HG02973 (cell line): ENCODE data around the gene FRY.

Source experiments
- ATAC-seq: cut with Tn5 transposase; IDR thresholded peaks from one replicate; pipeline ENCODE4 v1.9.1; 2021; ENCODE audit warnings: moderate library complexity; ENCODE audit not compliant: unreplicated experiment

The FRY gene

DNA sequence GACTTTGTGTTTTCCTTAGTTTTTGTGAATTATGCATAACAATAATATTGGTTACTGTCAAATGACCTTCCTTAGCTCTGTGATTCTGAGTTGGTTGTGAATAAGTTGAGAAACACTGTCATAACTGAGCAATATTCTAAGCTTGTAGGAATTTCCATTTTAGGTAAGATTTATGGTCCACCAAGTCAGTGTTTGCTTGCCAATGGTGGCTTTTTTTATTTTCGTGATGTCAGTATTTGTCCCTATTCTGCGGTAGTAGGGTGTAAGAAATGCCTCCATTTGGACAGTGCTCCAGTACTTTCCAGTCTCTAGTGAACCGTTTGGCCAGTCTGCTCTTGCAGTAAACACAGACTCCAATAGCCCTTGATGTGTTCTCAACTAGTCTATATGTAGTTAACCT lies 94.7 kb downstream of the FRY start:
- ATAC-seq: no peak

DNA sequence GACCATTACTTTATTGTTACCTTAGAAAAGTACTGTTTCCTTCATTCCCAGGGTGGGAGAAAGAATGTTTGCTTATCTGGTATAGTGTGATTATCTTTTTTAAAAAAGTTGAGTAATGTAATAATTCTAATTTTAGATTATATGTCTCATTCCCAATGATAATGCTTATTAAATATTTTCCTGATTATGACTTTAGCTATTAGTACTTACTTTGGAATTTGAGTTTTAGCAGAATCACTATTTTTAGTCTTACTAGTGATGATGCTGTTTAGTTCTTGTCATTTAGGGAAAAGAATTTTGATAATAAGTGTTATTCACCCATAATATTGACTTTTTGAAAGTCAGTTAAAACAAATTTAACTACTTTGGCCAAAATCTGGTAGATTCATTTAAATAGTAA lies 95.2 kb downstream of the FRY start:
- ATAC-seq: no peak

DNA sequence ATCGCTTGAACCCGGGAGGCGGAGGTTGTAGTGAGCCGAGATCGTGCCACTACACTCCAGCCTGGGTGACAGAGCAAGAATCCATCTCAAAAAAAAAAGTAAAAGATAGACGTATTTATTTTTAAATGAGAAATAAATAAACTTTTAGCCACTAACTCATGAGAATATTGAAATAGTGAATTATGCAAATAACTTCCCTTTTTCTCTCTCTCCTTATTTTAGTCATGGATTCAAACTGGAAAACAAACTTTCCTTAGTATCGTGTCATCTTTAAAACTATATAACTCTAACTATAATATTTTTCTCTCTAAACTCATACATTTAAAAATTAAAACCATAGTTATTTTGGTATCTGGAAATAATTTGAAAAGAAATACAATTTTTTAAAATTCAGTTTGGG lies 96.1 kb downstream of the FRY start:
- ATAC-seq: no peak

DNA sequence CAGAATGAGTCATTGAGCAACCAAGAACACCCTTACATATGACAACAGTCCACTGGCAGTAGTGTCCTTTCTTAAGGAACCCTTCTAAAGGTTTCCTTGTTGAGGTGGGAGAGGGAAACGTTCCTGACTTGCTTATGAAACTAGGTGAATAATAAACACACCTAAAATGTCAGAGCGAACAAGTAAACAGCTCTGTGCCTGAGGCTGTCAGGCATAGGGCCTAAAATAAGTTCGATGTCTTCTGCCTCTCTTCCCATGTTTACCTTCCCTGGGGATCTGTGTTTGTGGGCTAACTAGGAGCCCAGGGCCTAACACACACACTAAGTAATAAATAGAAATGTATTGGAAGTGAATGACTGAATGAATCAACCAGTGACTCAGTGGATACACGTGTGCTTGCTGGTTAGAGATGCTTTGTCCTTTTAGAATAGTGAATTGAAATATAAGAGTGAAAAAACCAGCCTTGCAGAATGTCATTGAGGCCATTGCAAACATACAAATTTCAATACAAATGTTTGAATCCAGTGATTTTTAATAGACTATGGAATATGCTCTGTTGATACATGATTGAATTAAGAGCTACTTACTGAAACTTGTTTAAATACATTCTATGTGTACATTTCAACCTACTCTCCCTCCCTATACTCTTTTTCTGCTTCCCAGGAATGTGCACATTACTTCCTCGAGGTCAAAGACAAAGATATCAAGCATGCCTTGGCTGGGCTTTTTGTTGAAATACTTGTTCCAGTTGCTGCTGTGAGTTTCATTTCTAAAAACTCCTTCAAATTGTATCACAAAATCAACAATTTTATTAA lies 102.9 kb downstream of the FRY start:
- ATAC-seq: no peak

DNA sequence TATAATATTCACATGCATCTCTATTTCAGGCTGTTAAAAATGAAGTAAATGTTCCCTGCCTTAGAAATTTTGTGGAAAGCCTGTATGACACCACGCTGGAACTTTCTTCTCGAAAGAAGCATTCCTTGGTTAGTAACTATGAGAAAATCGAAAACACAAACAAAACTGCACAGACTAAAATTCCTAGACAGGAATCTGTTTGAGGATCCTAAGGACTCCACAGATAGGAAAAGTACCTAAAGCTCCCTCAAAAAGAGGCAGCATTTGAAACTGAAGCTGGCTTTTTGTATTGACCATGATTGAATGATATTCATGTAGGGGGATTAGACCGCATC lies 103.4 kb downstream of the FRY start:
- ATAC-seq: no peak

DNA sequence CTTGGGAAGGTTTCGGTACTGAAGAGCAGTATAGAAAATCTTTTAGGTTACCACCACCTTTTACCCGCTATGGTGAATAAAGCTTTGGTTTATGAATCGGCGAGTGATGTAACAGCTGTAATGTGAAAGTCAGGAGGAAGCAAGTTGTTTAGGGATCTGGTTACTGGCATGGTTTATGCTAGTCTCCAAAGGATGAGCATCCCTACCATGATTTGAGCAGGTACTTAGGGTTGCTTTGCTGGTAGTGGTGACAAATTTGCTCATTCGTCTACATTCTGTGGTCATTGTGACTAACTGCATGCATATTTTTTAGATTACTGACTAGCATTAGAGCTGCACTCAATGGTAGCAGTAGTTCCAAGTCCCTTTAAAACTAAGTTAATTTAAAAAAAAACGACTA lies 104.1 kb downstream of the FRY start:
- ATAC-seq: no peak

DNA sequence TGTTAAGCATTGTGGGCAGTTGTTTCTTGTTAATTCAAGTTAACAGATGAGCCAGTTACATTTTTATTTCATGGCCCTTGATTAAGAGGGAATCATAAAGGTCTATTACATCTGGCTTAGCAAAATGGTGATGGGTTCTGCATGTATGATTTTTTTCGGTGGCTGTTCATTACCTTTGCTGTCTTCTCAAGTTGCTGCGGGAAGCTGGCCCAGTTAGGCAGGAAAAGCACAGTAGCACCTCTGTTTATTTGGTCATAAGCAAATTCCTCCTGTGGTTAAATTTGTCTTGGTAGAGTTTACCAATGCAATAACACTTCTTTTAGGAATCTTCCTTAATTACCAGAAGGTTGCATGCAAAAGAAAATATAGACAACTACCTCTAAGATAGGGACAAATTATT lies 104.5 kb downstream of the FRY start:
- no peak for ATAC-seq

DNA sequence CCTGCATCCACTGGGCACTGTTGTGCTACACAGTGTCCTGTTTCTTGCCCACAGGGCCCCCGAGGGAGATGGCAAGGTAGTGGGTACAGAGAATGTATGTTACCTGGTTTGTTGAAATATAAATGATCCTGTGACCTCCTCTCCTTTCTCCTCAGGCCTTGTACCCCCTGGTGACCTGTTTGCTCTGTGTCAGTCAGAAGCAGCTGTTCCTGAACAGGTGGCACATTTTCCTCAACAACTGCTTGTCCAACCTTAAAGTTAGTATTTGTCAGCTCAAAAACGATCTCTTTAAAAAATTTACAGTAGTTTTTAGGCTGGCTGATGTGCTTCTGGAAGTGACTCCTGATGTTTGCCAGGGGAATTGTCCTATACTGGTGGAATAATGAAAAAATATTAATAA lies 105.1 kb downstream of the FRY start:
- no peak for ATAC-seq

DNA sequence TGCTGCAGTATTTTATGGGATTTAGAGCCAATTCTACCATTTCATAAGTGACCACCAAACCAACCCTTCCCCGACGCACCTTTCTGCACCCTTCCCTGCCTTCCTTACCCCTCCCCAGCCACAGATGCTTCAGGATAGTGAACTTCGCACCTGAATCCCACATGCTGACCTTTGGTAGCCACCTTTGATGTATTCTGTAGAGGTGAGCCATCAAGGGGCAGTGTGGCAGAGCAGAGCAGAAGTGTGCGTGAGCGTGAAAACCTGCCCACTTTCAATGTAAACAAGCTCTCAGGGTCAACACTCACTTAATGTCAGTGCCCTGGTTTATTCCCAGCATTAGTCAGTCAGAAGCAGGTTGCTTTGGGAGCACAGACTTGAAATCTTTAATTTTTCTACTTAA lies 107.7 kb downstream of the FRY start:
- ATAC-seq: no peak

- no peak for ATAC-seq
These were observed 108.5 kb downstream of the FRY start for GRCh38 chr13:32140109-32140508.

- ATAC-seq: no peak
These were observed 109.9 kb downstream of the FRY start for GRCh38 chr13:32141462-32141861.

GRCh38 chr13:32142115-32142514 lies 110.5 kb downstream of the FRY start:
- no peak for ATAC-seq

DNA sequence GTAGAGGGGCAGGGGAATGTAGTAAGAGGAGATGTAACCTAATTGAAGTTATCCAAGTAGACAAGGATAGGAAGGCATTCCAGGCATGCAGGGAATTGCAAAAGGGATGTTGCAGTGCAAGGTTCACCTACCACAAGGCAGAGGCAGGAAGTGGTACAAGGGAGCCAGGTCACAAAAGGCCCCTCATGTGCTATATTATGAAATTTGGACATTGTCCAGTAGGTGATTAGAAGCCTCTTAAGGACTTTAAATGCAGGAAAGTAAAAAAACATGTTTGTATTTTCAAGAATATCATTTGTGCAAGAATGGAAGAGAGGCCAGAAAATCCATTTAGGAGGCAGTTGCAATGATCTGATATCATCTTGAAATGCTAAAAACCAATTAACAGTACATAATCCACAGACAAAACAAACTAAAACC lies 111.4 kb downstream of the FRY start:
- no peak for ATAC-seq

- ATAC-seq: no peak
These were observed 115.6 kb downstream of the FRY start for GRCh38 chr13:32147193-32147592.

DNA sequence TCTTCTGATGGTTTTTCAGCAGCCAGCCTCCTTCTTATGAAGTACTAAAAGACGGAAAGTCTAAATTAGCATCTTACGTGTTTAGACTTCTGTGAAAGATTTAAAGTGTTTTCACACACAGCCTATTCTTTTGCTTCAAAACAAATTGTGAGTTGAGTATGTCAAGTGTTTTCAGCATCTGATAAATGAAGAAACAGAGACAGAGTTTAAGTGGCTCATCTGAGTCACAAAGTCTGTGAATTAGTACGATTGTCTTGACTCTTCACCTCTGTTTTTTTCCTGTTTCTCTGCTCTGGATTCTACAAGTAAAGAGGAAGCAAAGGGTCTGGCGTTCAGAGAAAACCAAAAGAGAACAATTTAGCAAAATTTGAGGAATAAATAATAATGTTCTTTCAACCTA lies 116.4 kb downstream of the FRY start:
- no peak for ATAC-seq

GRCh38 chr13:32150239-32150638 lies 118.7 kb downstream of the FRY start:
- ATAC-seq: no peak

DNA sequence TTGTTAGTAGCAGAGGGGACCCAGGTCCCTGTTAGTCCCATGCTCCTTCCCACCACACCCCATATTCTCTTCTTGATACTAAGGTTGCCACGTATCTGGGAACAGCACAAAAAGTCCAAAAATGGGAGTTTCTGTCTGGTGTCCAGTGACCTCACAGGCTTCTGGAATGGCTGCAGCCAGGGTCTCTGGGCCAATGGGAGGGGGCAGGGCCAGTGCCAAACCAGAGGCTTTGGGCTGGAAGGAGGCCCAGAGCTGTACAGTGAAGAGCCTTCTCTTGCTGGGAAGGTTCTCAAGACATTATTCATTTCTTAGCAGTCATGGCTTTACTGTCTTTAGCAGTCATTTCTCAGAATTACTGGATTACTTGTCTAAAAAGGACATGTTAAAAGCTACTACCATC lies 119.2 kb downstream of the FRY start:
- no peak for ATAC-seq

DNA sequence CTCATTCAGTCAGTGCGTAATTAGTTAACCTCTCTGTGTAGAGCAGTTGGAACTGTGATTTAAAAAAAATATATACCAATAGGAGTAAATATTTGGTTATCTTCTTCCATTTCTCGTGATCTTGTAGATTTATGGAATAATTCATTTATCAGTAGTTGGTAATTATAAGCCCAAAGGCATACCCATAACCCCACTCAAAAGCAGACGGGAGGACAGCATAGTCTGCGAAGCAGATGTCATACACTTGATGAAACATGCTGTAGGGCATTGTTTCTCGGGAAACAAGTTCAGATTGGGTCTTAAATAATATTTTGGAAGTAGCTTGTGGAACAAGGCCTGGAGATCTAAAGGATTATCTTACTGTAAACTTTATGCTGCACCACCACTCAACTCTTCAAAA lies 119.7 kb downstream of the FRY start:
- no peak for ATAC-seq

- no peak for ATAC-seq
These were observed 121.5 kb downstream of the FRY start for GRCh38 chr13:32153056-32153455.

GRCh38 chr13:32159137-32159869 lies 127.7 kb downstream of the FRY start:
- no peak for ATAC-seq

- no peak for ATAC-seq
These were observed 130.9 kb downstream of the FRY start for GRCh38 chr13:32162395-32163005.

- ATAC-seq: no peak
These were observed 133.2 kb downstream of the FRY start for GRCh38 chr13:32164622-32165268.
